Natural killer cell (primary cell): ENCODE results near the gene NEU4. TPM values are rescaled to one million over a fixed set of nuclear protein-coding genes. Genes with fewer than 3 reads are reported as not detected.

Source experiments
- ATAC-seq, 3 donors: fragments of 150-1000 bp in 2 of 3; fragments of 200-7000 bp in 1 of 3; cut with Tn5 transposase; 1 replicate in 1 of 3; 2 replicates in 2 of 3; pipeline ENCODE4 v1.10.0; 2021; ENCODE audit warnings: mild to moderate bottlenecking in 2 of 3, moderate library complexity in 2 of 3
- DNase-seq, 2 donors: peaks; one replicate each; pipeline versions ENCODE4 v3.0.0 to v3.0.0-alpha.2; 2013 to 2021; ENCODE audit warnings: mixed read lengths in 1 of 2
- H3K27ac ChIP-seq: one replicate; pipeline ENCODE4 v1.5.1; 2013; ENCODE audit warnings: mild to moderate bottlenecking, low read length
- H3K27me3 ChIP-seq: one replicate; pipeline ENCODE4 v1.6.1; 2013; ENCODE audit warnings: low read length; ENCODE audit not compliant: control insufficient read depth, insufficient read depth
- H3K36me3 ChIP-seq: one replicate; pipeline ENCODE4 v1.6.1; 2013; ENCODE audit warnings: low read length; ENCODE audit not compliant: control insufficient read depth, insufficient read depth
- H3K4me1 ChIP-seq: one replicate; pipeline ENCODE4 v1.6.1; 2013; ENCODE audit warnings: low read length; ENCODE audit not compliant: control insufficient read depth, insufficient read depth
- H3K4me3 ChIP-seq: one replicate; pipeline ENCODE4 v1.5.1; 2013; ENCODE audit warnings: low read length
- H3K9me3 ChIP-seq: one replicate; pipeline ENCODE4 v1.6.1; 2013; ENCODE audit warnings: low read length; ENCODE audit not compliant: control insufficient read depth, insufficient read depth
- H3K27ac Mint-ChIP-seq, 2 donors: one replicate each; pipeline ENCODE4 v1.8.0; 2022; ENCODE audit warnings: mild to moderate bottlenecking in 2 of 2, mixed read lengths in 2 of 2, moderate library complexity in 1 of 2
- H3K27me3 Mint-ChIP-seq, 2 donors: one replicate each; pipeline ENCODE4 v1.8.0; 2022; ENCODE audit warnings: low read depth in 2 of 2, mixed read lengths in 2 of 2
- H3K36me3 Mint-ChIP-seq: one replicate; pipeline ENCODE4 v1.8.0; 2022; ENCODE audit warnings: mixed read lengths
- H3K4me1 Mint-ChIP-seq, 2 donors: one replicate each; pipeline ENCODE4 v1.8.0; 2022; ENCODE audit warnings: mixed read lengths in 2 of 2
- H3K4me3 Mint-ChIP-seq: one replicate; pipeline ENCODE4 v1.8.0; 2022; ENCODE audit warnings: mild to moderate bottlenecking, moderate library complexity, mixed read lengths
- H3K9me3 Mint-ChIP-seq, 2 donors: one replicate each; pipeline ENCODE4 v1.8.0; 2022; ENCODE audit warnings: mixed read lengths in 2 of 2
- WGBS: methylation state at CpG from one replicate; pipeline ENCODE4 v1.1.7; 2013; ENCODE audit warnings: missing lambda C conversion rate; ENCODE audit not compliant: insufficient coverage; 5-methylcytosine and 5-hydroxymethylcytosine counted together
- intact Hi-C: fragments of 100-400 bp; cut with micrococcal nuclease; formaldehyde crosslinking; loops from one replicate; pipeline ENCODE4 v1.14.2; 2022
- total RNA-seq, 4 donors: library from RNA; stranded (reverse); fragments of 120-200 nt in 1 of 4; gene quantifications; one replicate each; pipeline versions ENCODE4 v1.2.3 to v1.2.4, GENCODE V29; 2013 to 2022
- TF ChIP-seq, protein P1 (sequence below): fragments of 200-600 bp; IDR thresholded peaks from one replicate; pipeline ENCODE4 v1.8.0; 2022; ENCODE audit warnings: antibody characterized with exemption

Gene NEU4
- total RNA-seq, 3 donors from 2014 or later (not counting 1 experiment from before 2014, with no cell fraction given) = 0.39 to 6.6 (median 2.2) TPM

DNA sequence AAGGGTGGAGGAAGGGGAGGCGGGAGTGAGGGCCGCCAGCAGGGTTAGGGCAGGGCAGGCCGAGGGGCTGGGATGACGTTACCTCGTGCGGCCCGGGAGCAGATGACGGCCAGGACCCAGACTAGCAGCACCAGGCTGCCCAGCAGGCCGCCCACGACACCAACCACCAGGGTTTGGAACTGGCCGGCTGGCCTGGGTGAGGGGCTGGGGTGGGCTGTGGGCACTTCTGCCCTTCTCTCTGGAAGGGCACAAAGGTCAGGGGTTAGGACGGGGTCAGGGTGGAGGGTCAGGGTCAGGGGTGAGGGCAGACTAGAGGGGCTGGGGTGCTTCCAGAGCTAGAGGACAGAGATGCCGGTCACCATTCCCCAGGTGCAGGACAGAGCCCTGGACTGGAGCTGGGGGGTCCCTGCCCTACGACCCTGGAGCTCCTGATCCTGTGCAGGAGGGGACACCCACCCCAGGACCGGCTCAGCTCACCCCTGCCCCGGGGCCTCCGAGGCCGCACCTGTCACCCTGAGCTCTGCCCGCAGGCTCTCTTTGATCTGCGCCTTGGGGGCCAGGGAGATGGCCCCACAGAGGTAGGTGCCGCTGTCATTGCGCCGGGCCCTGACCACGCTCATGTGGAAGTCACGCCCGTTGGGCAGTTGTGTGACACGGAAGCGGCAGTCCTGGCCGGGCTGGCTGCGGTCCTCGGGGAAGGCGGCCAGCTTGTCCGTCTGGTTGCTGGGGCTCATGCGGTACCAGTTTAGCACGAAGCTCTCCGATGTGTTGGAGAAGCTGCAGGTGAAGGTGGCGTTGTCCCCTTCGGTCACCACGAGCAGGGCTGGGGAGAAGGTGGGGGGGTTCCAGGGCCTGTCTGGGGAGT lies 43.4 kb downstream of the NEU4 start:
- no peak overlapping the region for H3K27ac ChIP-seq
- H3K4me1 Mint-ChIP-seq = no peaks in the 10 kb centered on the region
- H3K36me3 Mint-ChIP-seq = no peaks in the 10 kb centered on the region
- ATAC-seq (no peak), DNase-seq (peak in 1 of 2 donors; percentile 12)
- no peaks in the 10 kb centered on the region for H3K36me3 ChIP-seq
- peaks cover 0 to 8% of the 10 kb centered on the region in 2 donors for H3K27me3 Mint-ChIP-seq
- peaks cover 7% of the 10 kb centered on the region for H3K4me1 ChIP-seq
- no peak overlapping the region for H3K27ac Mint-ChIP-seq
- TF ChIP-seq, protein P1, sequence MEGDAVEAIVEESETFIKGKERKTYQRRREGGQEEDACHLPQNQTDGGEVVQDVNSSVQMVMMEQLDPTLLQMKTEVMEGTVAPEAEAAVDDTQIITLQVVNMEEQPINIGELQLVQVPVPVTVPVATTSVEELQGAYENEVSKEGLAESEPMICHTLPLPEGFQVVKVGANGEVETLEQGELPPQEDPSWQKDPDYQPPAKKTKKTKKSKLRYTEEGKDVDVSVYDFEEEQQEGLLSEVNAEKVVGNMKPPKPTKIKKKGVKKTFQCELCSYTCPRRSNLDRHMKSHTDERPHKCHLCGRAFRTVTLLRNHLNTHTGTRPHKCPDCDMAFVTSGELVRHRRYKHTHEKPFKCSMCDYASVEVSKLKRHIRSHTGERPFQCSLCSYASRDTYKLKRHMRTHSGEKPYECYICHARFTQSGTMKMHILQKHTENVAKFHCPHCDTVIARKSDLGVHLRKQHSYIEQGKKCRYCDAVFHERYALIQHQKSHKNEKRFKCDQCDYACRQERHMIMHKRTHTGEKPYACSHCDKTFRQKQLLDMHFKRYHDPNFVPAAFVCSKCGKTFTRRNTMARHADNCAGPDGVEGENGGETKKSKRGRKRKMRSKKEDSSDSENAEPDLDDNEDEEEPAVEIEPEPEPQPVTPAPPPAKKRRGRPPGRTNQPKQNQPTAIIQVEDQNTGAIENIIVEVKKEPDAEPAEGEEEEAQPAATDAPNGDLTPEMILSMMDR = no peak
- intact Hi-C loops = no loop called here
- H3K9me3 ChIP-seq = no peaks in the 10 kb centered on the region
- H3K9me3 Mint-ChIP-seq = no peaks in the 10 kb centered on the region
- no peak overlapping the region for H3K4me3 Mint-ChIP-seq
- WGBS = 92% methylated on average over 39 of the region's 39 CpGs
- no peaks in the 10 kb centered on the region for H3K27me3 ChIP-seq
- no peak overlapping the region for H3K4me3 ChIP-seq

DNA sequence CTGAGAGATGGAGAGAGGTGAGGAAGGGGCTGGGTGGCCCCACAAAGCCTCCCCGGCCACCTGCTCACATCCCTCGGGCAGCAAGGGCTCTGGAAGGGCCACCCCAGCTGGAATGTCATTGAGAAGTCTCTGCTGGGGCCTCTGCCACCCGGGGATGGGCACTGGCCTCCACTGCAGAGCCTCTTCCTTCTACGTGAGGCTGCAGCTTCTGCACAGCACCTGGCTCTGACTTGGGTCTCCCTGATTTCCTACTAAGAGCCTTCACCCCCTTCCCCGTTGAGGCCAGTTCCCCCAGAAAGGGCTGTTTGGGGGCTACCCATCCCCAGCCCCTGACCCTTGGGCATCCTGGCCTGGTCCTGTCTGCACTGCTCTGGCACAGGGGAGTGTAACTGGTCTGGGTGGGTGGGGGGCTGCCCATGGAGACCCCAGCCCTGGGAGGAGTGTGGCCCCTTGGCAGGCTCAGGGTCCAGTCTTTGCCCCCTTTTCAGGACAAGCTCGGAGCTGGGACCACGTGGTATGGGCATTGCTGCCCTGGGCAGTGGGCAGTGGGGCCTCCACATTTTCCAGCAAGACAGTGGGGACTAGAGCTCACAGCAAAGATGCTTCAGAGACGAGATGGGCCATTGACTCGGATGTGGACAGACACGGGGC lies 44.1 kb downstream of the NEU4 start:
- Histone ChIP-seq H3K4me1 (peaks cover 7% of the 10 kb centered on the region), H3K27me3 (no peaks in the 10 kb centered on the region), H3K9me3 (no peaks in the 10 kb centered on the region), H3K4me3 (no peak overlapping the region), H3K27ac (no peak overlapping the region), H3K36me3 (no peaks in the 10 kb centered on the region)
- peaks cover 0 to 6% of the 10 kb centered on the region in 2 donors for H3K27me3 Mint-ChIP-seq
- no peak for ATAC-seq
- whole genome bisulfite sequencing = 93% methylated on average over 10 of the region's 10 CpGs
- intact Hi-C loops = no loop called here
- TF ChIP-seq, protein P1 = no peak
- no peak overlapping the region for H3K27ac Mint-ChIP-seq
- DNase-seq = peak; percentile 2 to 15
- no peaks in the 10 kb centered on the region for H3K4me1 Mint-ChIP-seq
- H3K4me3 Mint-ChIP-seq = no peak overlapping the region
- no peaks in the 10 kb centered on the region for H3K36me3 Mint-ChIP-seq
- H3K9me3 Mint-ChIP-seq = no peaks in the 10 kb centered on the region

DNA sequence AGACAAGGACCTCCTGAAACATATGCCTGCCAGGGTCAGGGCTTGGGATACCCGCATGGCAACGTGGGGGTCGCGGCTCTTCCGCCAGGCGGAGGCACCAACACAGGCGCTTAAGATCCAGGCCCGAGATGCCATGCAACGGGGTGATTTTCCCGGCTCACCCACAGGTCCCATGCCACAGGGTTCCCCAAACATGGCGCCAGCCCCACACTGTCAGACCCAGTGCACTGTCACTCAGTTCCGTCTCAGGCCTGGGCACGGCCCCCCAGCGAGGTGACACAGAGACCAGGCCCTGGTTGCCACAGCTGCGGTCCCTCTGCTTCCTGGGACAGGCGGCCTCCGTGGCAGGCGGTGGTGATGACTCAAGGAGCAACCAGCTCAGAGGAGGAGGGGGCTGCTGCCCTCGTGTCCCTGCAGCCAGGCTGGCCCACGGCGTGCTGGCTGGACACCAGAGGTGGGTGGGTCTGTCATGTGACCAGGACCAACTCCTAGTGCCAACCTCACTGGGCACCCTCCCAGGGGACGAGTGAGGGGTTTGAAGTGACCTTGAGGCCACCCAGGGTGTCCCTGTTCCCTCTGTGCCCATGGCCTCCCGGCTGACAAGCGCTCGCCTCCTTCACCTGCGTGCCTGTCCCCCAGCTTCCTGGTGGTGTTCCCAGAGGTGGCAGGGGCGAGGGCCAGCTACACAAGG lies 44.8 kb downstream of the NEU4 start:
- intact Hi-C loops = no loop called here

More for the DNA sequence above, 44.8 kb downstream of the NEU4 start:
- Histone ChIP-seq H3K4me3 (no peak overlapping the region), H3K27ac (no peak overlapping the region), H3K36me3 (no peaks in the 10 kb centered on the region), H3K4me1 (peaks cover 11% of the 10 kb centered on the region), H3K9me3 (no peaks in the 10 kb centered on the region), H3K27me3 (no peaks in the 10 kb centered on the region)
- peak in 1 of 2 donors; percentile 16 for DNase-seq
- peak in 1 of 3 donors; percentile 24 for ATAC-seq
- Mint-ChIP-seq H3K27me3 (peaks cover 0 to 6% of the 10 kb centered on the region in 2 donors), H3K4me3 (no peak overlapping the region), H3K27ac (no peak overlapping the region), H3K4me1 (no peaks in the 10 kb centered on the region), H3K36me3 (no peaks in the 10 kb centered on the region), H3K9me3 (no peaks in the 10 kb centered on the region)
- TF ChIP-seq, protein P1 = no peak
- 82% methylated on average over 27 of the region's 27 CpGs for WGBS
